Chondrocyte (in vitro differentiated cells): ENCODE results near the gene PAAF1. TPM values are rescaled to one million over a fixed set of nuclear protein-coding genes. Genes with fewer than 3 reads are reported as not detected.

Source experiments
- DNase-seq: peaks from one replicate; pipeline ENCODE4 v3.0.0; 2021; ENCODE audit warnings: mixed read lengths, low spot score
- H3K27ac Mint-ChIP-seq: one replicate; pipeline ENCODE4 v1.8.0; 2021; ENCODE audit warnings: mild to moderate bottlenecking, moderate library complexity, mixed read lengths; ENCODE audit not compliant: unreplicated experiment
- H3K27me3 Mint-ChIP-seq: 2 replicates; pipeline ENCODE4 v1.8.0; 2021; ENCODE audit warnings: low read depth, mixed read lengths
- H3K36me3 Mint-ChIP-seq: 2 replicates; pipeline ENCODE4 v1.8.0; 2021; ENCODE audit warnings: low read depth, mixed read lengths
- H3K4me1 Mint-ChIP-seq: 2 replicates; pipeline ENCODE4 v1.8.0; 2021; ENCODE audit warnings: low read depth, mild to moderate bottlenecking, mixed read lengths
- H3K4me3 Mint-ChIP-seq: one replicate; pipeline ENCODE4 v1.8.0; 2021; ENCODE audit warnings: mild to moderate bottlenecking, moderate library complexity, mixed read lengths; ENCODE audit not compliant: unreplicated experiment
- H3K9me3 Mint-ChIP-seq: 2 replicates; pipeline ENCODE4 v1.8.0; 2021; ENCODE audit warnings: low read depth, mixed read lengths
- long read RNA-seq: library from polyadenylated mRNA; stranded (forward); transcript quantifications from one replicate; pipeline ENCODE4 v2.0.0, GENCODE V29; 2021
- total RNA-seq: library from RNA; stranded (reverse); gene quantifications from 3 replicates; pipeline ENCODE4 v1.2.1, GENCODE V29; 2021
- TF ChIP-seq, protein P1 (sequence below): fragments of 200-600 bp; sonication (generic); IDR thresholded peaks from 2 replicates; pipeline ENCODE4 v1.5.0; 2021; ENCODE audit warnings: antibody characterized with exemption, mild to moderate bottlenecking, moderate library complexity

The PAAF1 gene, protein sequence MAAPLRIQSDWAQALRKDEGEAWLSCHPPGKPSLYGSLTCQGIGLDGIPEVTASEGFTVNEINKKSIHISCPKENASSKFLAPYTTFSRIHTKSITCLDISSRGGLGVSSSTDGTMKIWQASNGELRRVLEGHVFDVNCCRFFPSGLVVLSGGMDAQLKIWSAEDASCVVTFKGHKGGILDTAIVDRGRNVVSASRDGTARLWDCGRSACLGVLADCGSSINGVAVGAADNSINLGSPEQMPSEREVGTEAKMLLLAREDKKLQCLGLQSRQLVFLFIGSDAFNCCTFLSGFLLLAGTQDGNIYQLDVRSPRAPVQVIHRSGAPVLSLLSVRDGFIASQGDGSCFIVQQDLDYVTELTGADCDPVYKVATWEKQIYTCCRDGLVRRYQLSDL
- total RNA-seq, result 11.8 to 17.1 TPM (median 13.5 TPM) in 3 replicates
- long read RNA-seq, full-length matches to known transcripts, result 24 of 29 reads
- long read RNA-seq, partial matches to known transcripts, result 0 of 29 reads
- long read RNA-seq, other reads (novel, unspliced or antisense), result 5 of 29 reads

DNA sequence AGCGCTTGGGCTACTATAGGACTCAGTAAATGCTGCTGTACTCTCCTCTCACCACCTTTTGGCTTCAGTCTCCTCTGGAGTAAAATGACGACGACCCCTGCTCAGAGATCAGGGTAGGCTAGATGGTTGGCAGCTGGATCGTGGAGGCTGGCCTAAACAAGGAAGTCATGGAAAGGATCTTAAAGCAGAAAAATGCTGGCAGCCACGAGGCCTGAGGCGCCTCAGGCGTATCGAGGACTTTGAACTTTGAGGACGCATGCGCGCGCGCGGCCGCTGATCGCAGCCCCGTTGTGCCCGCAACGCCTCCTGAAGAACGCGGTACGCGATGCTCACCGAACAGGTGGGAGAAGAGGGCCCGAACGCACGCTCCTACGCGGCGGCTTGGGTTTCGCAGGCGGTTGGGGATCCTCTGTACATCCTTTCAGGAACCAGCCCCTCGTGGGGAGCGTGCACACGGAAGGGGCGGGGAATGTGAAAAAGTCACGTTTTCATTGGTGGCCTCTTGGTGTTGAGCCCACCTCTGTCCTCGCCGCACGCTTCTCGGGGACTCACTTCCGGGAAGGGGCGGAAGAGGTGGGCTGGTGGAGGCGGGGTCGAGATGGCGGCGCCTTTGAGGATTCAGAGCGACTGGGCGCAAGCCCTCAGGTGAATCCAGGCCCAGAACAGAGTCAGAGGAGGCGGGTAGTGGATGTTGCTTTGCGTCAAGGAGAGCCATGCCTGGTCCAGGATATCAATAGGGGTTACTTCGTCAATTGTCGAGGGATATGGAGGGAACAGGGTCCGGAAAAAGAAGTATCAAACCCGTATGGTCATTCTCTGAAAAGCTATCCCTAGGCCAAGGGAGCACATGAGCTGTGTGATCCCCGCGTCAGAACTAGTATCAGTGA is at the start of gene PAAF1, which contains the start of gene COA4:
Gene PAAF1 (plus strand): TSS at position 576 of the 887 bp plus-strand sequence. CDS start 23 bp downstream, at position 599.
Gene COA4 (minus strand): TSS at position 423 of the 887 bp plus-strand sequence. CDS start 3,468 bp downstream, outside the sequence.
- H3K27me3 Mint-ChIP-seq, result no peaks in the 10 kb centered on the region
- H3K4me3 Mint-ChIP-seq, result peak within 1 kb of the TSS; percentile 96
- H3K36me3 Mint-ChIP-seq, result peaks cover 7% of the 10 kb centered on the region
- H3K27ac Mint-ChIP-seq, result peak within 1 kb of the TSS; percentile 98
- peaks cover 26% of the 10 kb centered on the region for H3K4me1 Mint-ChIP-seq
- TF ChIP-seq, protein P1, sequence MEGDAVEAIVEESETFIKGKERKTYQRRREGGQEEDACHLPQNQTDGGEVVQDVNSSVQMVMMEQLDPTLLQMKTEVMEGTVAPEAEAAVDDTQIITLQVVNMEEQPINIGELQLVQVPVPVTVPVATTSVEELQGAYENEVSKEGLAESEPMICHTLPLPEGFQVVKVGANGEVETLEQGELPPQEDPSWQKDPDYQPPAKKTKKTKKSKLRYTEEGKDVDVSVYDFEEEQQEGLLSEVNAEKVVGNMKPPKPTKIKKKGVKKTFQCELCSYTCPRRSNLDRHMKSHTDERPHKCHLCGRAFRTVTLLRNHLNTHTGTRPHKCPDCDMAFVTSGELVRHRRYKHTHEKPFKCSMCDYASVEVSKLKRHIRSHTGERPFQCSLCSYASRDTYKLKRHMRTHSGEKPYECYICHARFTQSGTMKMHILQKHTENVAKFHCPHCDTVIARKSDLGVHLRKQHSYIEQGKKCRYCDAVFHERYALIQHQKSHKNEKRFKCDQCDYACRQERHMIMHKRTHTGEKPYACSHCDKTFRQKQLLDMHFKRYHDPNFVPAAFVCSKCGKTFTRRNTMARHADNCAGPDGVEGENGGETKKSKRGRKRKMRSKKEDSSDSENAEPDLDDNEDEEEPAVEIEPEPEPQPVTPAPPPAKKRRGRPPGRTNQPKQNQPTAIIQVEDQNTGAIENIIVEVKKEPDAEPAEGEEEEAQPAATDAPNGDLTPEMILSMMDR, result no peak
- DNase-seq, result peak; percentile 88
- no peaks in the 10 kb centered on the region for H3K9me3 Mint-ChIP-seq

DNA sequence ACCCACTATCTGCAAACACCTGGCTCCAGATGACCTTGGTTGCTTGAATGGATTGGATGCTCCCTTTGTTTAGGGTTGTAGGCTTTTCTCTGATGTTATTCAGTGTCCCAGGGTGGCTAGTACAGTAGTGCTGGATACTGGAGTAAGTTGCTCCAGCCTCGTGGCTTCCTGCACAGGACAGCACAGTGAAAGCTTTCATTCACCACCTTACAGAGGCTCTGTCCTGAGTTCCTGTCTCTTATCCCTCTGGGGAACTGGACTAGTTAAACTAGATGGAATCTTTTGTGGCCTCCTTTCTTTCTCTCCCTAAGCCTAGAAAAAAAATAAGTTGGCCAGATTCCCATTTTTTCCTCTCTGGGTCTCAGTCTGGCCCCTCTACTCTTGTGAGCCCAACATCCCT is 46.5 kb upstream of the PAAF1 start:
- Mint-ChIP-seq H3K4me3 (no peak overlapping the region), H3K4me1 (peaks cover 5% of the 10 kb centered on the region), H3K36me3 (peaks cover 13% of the 10 kb centered on the region), H3K9me3 (no peaks in the 10 kb centered on the region), H3K27ac (no peak overlapping the region), H3K27me3 (no peaks in the 10 kb centered on the region)
- no peak for DNase-seq
- TF ChIP-seq, protein P1, result no peak

DNA sequence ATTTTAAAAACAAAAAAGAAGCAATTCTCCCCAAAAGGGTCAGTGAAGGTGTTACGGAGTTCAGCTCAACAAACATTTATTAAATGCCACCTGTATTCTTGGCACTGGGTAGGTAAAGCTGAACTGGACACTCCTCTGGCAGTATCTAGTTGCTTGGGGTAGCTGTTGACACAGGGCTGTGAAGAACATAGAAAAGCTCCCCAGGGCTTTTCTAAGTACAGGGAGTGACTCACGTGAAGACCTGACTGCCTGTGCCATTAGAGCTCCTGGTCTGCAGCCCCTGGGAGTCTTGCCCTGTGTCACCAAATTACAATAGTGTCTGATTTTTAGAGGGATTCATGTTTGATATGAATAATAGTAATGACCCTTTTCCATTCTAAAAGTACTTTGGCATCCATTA is 43.7 kb upstream of the PAAF1 start:
- Mint-ChIP-seq H3K36me3 (peaks cover 11% of the 10 kb centered on the region), H3K4me3 (no peak overlapping the region), H3K4me1 (peaks cover 6% of the 10 kb centered on the region), H3K27me3 (no peaks in the 10 kb centered on the region), H3K27ac (no peak overlapping the region), H3K9me3 (no peaks in the 10 kb centered on the region)
- DNase-seq, result no peak
- TF ChIP-seq, protein P1, result no peak

DNA sequence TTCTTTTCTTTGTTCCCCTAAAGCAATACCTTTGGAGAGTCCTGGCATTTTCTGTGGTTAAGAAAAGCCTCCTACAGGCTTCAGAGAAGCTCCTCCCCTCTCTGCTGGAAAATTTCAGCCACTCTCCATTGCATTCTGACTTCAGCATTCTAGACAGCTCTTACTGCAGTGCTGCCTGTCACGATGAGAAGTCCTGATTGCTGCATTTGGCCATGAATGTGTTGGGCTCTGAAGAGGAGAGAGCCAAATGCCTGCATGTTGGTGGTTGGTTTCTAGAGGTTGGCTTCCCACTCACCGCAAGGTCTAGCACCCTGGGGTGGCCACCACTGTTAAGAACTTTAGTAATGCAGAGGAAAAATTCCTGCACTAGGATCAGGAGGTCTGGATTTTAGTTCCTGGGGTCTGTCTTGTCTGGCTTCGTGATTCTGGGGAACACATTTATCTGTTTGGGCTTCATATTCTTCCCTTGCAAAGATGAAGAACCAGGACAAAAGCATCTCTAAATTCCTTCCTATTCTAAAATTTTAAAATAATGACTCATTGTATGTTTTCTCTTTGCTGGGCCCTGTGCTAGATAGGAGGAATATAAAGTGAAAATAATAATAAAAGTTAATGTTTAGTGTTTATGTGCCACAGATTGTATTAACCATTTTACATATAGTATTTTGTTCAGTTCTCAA is 38.2 kb upstream of the PAAF1 start:
- Mint-ChIP-seq H3K27me3 (no peaks in the 10 kb centered on the region), H3K36me3 (peaks cover 3% of the 10 kb centered on the region), H3K4me1 (peaks cover 9% of the 10 kb centered on the region), H3K4me3 (no peak overlapping the region), H3K9me3 (no peaks in the 10 kb centered on the region), H3K27ac (peak overlapping the region; percentile 70)
- no peak for DNase-seq
- TF ChIP-seq, protein P1, result no peak
